HepG2 (cell line): ENCODE results near the gene DISP2.

Experiments used
- ATF7 ChIP-seq, 2 experiments: fragments of 450-650 bp in 1 of 2; sonication (generic) in 1 of 2; formaldehyde crosslinking in 1 of 2; IDR thresholded peaks; 2 replicates each; pipeline versions ENCODE4 v1.4.0 to v1.6.1; 2016 to 2020; ENCODE audit warnings: antibody characterized with exemption in 1 of 2, mild to moderate bottlenecking in 1 of 2, missing genetic modification reagents in 1 of 2
- CENPT ChIP-seq: sonication (generic); formaldehyde crosslinking; IDR thresholded peaks from 2 replicates; pipeline ENCODE4 v1.8.0; 2022; ENCODE audit warnings: low read depth, mild to moderate bottlenecking, moderate library complexity, missing genetic modification reagents
- SCMH1 ChIP-seq: sonication (generic); formaldehyde crosslinking; IDR thresholded peaks from 2 replicates; pipeline ENCODE4 v1.9.0; 2021; ENCODE audit warnings: missing genetic modification reagents, mild to moderate bottlenecking, borderline replicate concordance

DNA sequence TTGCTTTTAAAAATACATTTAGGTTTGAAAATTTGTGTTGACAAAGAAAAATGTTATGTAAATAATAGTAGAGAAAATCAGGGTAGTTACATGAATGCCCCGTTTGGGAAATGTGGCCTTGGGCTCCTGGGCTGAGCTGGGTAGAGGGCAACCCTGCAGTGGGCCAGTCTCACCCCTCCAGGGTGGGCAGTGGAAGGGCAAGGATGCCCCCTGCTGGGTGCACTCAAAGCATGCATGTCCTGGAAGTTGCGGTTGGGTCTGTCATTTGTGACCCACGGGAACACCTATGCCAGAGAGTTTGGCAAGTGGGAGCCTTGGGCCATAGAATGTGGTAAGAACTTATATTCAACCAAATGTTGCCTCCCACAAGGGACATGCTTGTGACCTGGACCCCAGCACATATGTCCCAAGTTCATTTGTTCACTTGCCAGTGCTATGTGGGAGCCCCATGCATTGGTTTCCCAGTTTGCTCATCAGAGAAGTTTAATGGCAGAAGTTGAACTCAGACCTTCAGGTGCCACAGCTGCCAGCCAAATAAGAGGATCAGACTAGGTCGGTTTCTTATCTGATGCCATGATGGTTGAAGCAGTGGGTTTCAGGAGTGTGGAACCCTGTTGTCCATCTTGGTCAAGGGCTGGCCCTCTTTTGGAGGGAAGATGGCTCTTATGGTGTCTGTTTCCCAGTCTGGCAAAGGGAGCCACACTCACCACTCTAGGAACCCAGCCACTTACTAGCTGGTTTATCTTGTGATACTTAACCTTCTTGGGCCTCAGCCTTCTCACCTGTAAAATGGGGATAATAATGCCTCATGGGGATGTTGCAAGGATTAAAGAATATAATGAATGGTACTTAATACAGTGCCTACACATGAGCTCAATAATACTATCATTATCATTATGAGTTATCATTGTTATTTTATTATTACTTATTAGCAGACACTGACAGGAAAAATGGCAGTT is 47.7 kb upstream of the DISP2 start:
- no peak for TF ChIP-seq SCMH1 (CRISPR knock-in tag)
- TF ChIP-seq ATF7 (IDR thresholded peaks at IDR 0.05): no peak
- no peak for TF ChIP-seq ATF7 (CRISPR knock-in tag; IDR thresholded peaks at IDR 0.05)
- TF ChIP-seq CENPT (CRISPR knock-in tag): no peak
